K562 (cell line): ENCODE measurements around the gene EFEMP2. TPM values are rescaled to one million over a fixed set of nuclear protein-coding genes. Genes with fewer than 3 reads are reported as not detected.

Source experiments
- ATAC-seq: fragments of 200-7000 bp; cut with Tn5 transposase; 3 replicates; pipeline ENCODE4 v1.9.1; 2020; ENCODE audit warnings: moderate library complexity
- BruUV-seq: library from RNA; stranded (reverse); fragments of 400-500 nt; replicated peaks from 2 replicates; lab custom pipeline; 2021; lab: Mats Ljungman, UMichigan
- CTCF ChIA-PET: fragments of 300-600 bp; formaldehyde crosslinking; extraction: SDS; loops from one replicate; lab custom pipeline; 2021; ENCODE audit warnings: low intra/inter-chr PET ratio; lab: Yijun Ruan, JAX
- POLR2A ChIA-PET: fragments of 300-600, 350-650 bp; sonication (Branson Sonifier 250); formaldehyde crosslinking; extraction: SDS; loops from one replicate; lab custom pipeline; 2021; ENCODE audit warnings: antibody characterized with exemption, inconsistent platforms; lab: Yijun Ruan, JAX
- DNase-seq, 4 experiments: peaks; one replicate each; pipeline versions ENCODE4 v3.0.0 to v3.0.0-alpha.2; 2011 to 2018; ENCODE audit warnings: low spot score in 3 of 4, mixed read lengths in 3 of 4; ENCODE audit errors: extremely low read depth in 1 of 4
- FAIRE-seq: peaks from 2 replicates; lab custom pipeline; 2011; peaks lifted over from hg19 to GRCh38; lab: Jason Lieb, UNC
- H2AFZ ChIP-seq: 2 replicates; pipeline ENCODE4 v1.6.0; 2011; ENCODE audit warnings: low read depth, low read length, control low read depth, inconsistent platforms
- H3K27ac ChIP-seq: fragments of 200-600 bp; 3 replicates; pipeline ENCODE4 v1.8.0; 2011; ENCODE audit warnings: low read depth, mild to moderate bottlenecking, control low read depth, inconsistent platforms, low read length, moderate library complexity, mixed read lengths; ENCODE audit errors: extremely low read depth
- H3K27me3 ChIP-seq, 2 experiments: fragments of 300-600 bp in 1 of 2; 2 replicates in 1 of 2; 3 replicates in 1 of 2; pipeline versions ENCODE4 v1.6.0 to v1.8.0; 2011; ENCODE audit warnings: inconsistent platforms in 2 of 2, low read length in 2 of 2, mild to moderate bottlenecking in 1 of 2, mixed read lengths in 1 of 2, moderate library complexity in 1 of 2; ENCODE audit not compliant: control insufficient read depth in 2 of 2, insufficient read depth in 2 of 2
- H3K36me3 ChIP-seq: fragments of 300-600 bp; 3 replicates; pipeline ENCODE4 v1.8.0; 2011; ENCODE audit warnings: mild to moderate bottlenecking, low read length, inconsistent platforms; ENCODE audit not compliant: control insufficient read depth, insufficient read depth
- H3K4me1 ChIP-seq, 2 experiments: fragments of 200-600 bp in 1 of 2; replicated peaks in 1 of 2; 2 replicates in 1 of 2; 3 replicates in 1 of 2; pipeline versions ENCODE4 v1.5.1 to v1.8.0; 2011; ENCODE audit warnings: inconsistent platforms in 2 of 2, low read length in 2 of 2, mild to moderate bottlenecking in 1 of 2, mixed read lengths in 1 of 2, moderate library complexity in 1 of 2; ENCODE audit not compliant: control insufficient read depth in 2 of 2, insufficient read depth in 2 of 2
- H3K4me2 ChIP-seq: 2 replicates; pipeline ENCODE4 v1.6.1; 2011; ENCODE audit warnings: low read length, control low read depth, inconsistent platforms, mixed read lengths; ENCODE audit not compliant: insufficient read depth
- H3K4me3 ChIP-seq: fragments of 200-600 bp; sonication (generic), shearing (Covaris generic); 2 replicates; pipeline ENCODE4 v1.5.1; 2016; ENCODE audit warnings: control low read depth, inconsistent platforms
- H3K79me2 ChIP-seq: fragments of 200-600 bp; 3 replicates; pipeline ENCODE4 v1.8.0; 2011; ENCODE audit warnings: low read length, inconsistent platforms; ENCODE audit not compliant: control insufficient read depth, insufficient read depth
- H3K9ac ChIP-seq, 2 experiments: 2 replicates each; pipeline versions ENCODE4 v1.6.0 to v1.6.1; 2011; ENCODE audit warnings: low read depth in 2 of 2, low read length in 2 of 2, control low read depth in 1 of 2, inconsistent platforms in 1 of 2, mild to moderate bottlenecking in 1 of 2, mixed read lengths in 1 of 2; ENCODE audit not compliant: insufficient read depth in 1 of 2
- H3K9me1 ChIP-seq: one replicate; pipeline ENCODE4 v1.6.0; 2011; ENCODE audit warnings: inconsistent platforms, mild to moderate bottlenecking, low read length, moderate library complexity; ENCODE audit not compliant: control insufficient read depth, insufficient read depth
- H3K9me3 ChIP-seq: replicated peaks from 2 replicates; pipeline ENCODE4 v1.5.1; 2011; ENCODE audit warnings: low read depth, low read length, inconsistent platforms; ENCODE audit not compliant: control insufficient read depth, insufficient read depth
- H4K20me1 ChIP-seq: replicated peaks from 2 replicates; pipeline ENCODE4 v1.6.1; 2011; ENCODE audit warnings: low read length, inconsistent platforms, mixed read lengths; ENCODE audit not compliant: control insufficient read depth, insufficient read depth
- CHD4 ChIP-seq: fragments of 200-600 bp; sonication (generic); IDR thresholded peaks from 3 replicates; pipeline ENCODE4 v1.6.1; 2012; ENCODE audit warnings: low read depth, mild to moderate bottlenecking, mixed read lengths, low read length, inconsistent platforms; ENCODE audit not compliant: insufficient read depth, insufficient replicate concordance, poor library complexity, severe bottlenecking
- POLR2G ChIP-seq: fragments of 200-400 bp; formaldehyde crosslinking; IDR thresholded peaks from 2 replicates; pipeline ENCODE4 v1.6.1; 2017; ENCODE audit warnings: low read depth, mild to moderate bottlenecking, antibody characterized with exemption, low read length, moderate library complexity
- RBFOX2 ChIP-seq: fragments of 200-400 bp; formaldehyde crosslinking; IDR thresholded peaks from 2 replicates; pipeline ENCODE4 v1.6.1; 2017; ENCODE audit warnings: low read depth, mild to moderate bottlenecking, low read length, moderate library complexity
- WGBS: fragments of 100-300 bp; shearing (Covaris generic); methylation state at CpG from one replicate; pipeline ENCODE4 v1.1.6; 2016; ENCODE audit warnings: low coverage, mixed read lengths; ENCODE audit not compliant: insufficient coverage; ENCODE audit errors: missing lambda C conversion rate; 5-methylcytosine and 5-hydroxymethylcytosine counted together
- in situ Hi-C: fragments of 300-500 bp; cut with MboI; formaldehyde crosslinking; loops from 4 replicates; pipeline ENCODE4 v1.15.0; 2018; ENCODE audit warnings: inconsistent platforms, mixed read lengths
- intact Hi-C: fragments of 100-400 bp; cut with micrococcal nuclease; formaldehyde crosslinking; loops from 2 replicates; pipeline ENCODE4 v1.14.2; 2022
- polyA plus RNA-seq, 8 experiments: library from polyadenylated mRNA; depleted of rRNA in 4 of 8; stranded (reverse) in 5 of 8; unstranded in 3 of 8; fragments of >200 nt; fragmentation: Nextera tagmentation in 2 of 8; fragmentation: Illumina TruSeq in 1 of 8; extraction: Ambion mirVana in 2 of 8; extraction: Trizol in 1 of 8; gene quantifications; 2 replicates each; pipeline versions ENCODE4 v1.2.1 to v1.2.3, GENCODE V29; 2011 to 2014; ENCODE audit warnings: inconsistent platforms in 1 of 8, missing spikeins in 1 of 8
- total RNA-seq, 7 experiments: library from RNA; depleted of rRNA in 6 of 7; stranded (reverse); fragments of >200 nt in 6 of 7; fragmentation: Illumina TruSeq in 2 of 7; extraction: Trizol in 2 of 7; gene quantifications; 2 replicates each; pipeline versions ENCODE4 v1.2.1 to v1.2.3, GENCODE V29; 2011 to 2021; ENCODE audit warnings: low replicate concordance in 1 of 7

The EFEMP2 gene
- total and polyA plus RNA-seq, 9 of the 15 experiments (the other 6 are each of a cell fraction or from before 2014, with no cell fraction given), result 0.07 to 2.9 (median 0.69) TPM; not detected in 1

DNA sequence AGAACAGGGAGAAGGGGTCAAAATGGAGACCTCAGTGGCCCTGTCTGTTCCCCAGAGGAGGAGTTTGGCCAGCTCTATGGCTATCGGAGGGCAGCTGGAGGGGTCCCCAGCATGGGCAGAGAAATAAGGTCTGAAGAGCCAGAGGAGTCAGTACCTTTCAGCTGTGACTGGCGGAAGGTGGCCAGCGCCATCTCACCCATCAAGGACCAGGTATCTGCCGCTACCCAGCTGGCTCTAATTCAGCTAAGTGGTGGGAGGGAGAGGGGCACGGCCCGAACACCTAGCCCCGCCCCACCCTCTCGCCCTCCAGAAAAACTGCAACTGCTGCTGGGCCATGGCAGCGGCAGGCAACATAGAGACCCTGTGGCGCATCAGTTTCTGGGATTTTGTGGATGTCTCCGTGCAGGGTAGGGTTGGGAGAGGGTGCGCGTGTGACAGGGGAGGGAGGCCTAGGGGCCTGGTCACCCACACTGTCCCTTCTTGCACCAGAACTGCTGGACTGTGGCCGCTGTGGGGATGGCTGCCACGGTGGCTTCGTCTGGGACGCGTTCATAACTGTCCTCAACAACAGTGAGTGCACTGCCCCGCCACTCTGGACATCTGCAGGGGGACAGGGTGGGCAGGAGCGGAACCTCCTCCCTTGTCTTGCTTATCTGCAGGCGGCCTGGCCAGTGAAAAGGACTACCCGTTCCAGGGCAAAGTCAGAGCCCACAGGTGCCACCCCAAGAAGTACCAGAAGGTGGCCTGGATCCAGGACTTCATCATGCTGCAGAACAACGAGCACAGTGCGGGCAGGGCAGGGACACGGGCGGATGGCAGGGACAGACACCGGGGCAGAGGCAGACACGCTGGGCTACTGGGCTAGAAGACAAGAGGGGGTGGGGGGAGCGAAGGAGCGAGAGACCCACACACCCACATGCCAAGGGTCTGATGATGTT, 9.8 kb upstream of the EFEMP2 start:
- H3K4me1 ChIP-seq, result peaks cover 6 to 30% of the 10 kb centered on the region in 2 experiments; a peak in 3 of 5 replicates
- ChIA-PET POLR2A (interaction anchor here (0.6 to 14.4 kb wide), 7 partner anchors 8 to 171 kb away, joined by 3 to 147 read pairs (median 6); partner anchors contain the start of gene MUS81), CTCF (interaction anchor here (2.7 kb wide), 1 partner anchor 106 kb away, joined by 24 read pairs; no protein-coding TSS in a partner anchor)
- no peak for FAIRE-seq
- H2AFZ ChIP-seq, result no peak overlapping the region
- ATAC-seq, result no peak
- WGBS, result 91% methylated on average over 24 of the region's 30 CpGs
- no peak overlapping the region for H3K4me3 ChIP-seq
- no peak overlapping the region for H3K27ac ChIP-seq
- intact Hi-C loops, result no loop called here
- DNase-seq, result no peak
- no peak overlapping the region for H3K4me2 ChIP-seq
- peaks cover 3% of the 10 kb centered on the region; the same call in 1 of the 2 replicates for H4K20me1 ChIP-seq
- H3K36me3 ChIP-seq, result peaks cover 50% of the 10 kb centered on the region
- TF ChIP-seq RBFOX2 (peak; percentile 56), CHD4 (no peak), POLR2G (peak; percentile 45)
- no peaks in the 10 kb centered on the region for H3K9me3 ChIP-seq
- in situ Hi-C loops, result loop anchor here (5.0 kb wide), 1 partner anchor 105 kb away; no protein-coding TSS in a partner anchor
- BruUV-seq, result no TSS peak
- H3K79me2 ChIP-seq, result peaks cover 4% of the 10 kb centered on the region; the same call in 2 of the 3 replicates
- 0 out of 4 replicates have a peak overlapping the region, but pooled peaks of 1 of the 2 experiments have one; percentile 32 for H3K9ac ChIP-seq
- no peaks in the 10 kb centered on the region for H3K9me1 ChIP-seq
- no peaks in the 10 kb centered on the region for H3K27me3 ChIP-seq
